Measurements from ENCODE around the gene GDPGP1. TPM values are rescaled to one million over a fixed set of nuclear protein-coding genes. Genes with fewer than 3 reads are reported as not detected.

The GDPGP1 gene
- total and polyA plus RNA-seq, 9 of the 15 experiments (the other 6 are each of a cell fraction or from before 2014, with no cell fraction given): 0.78 to 6.1 (median 2.8) TPM

- peak; percentile 83 for TF ChIP-seq TBP (optimal IDR thresholded peaks at IDR 0.05; ENCODE audit: low read depth, low read length)
- peak; percentile 97 for TF ChIP-seq ZFX (CRISPR knock-in tag; IDR thresholded peaks at IDR 0.05)
- no peak for TF ChIP-seq NFE2L1 (tag; IDR thresholded peaks at IDR 0.05; ENCODE audit: borderline replicate concordance, low read depth)
- 0 out of 2 replicates have a peak, but pooled peaks have one; percentile 45 for TF ChIP-seq MYNN (IDR thresholded peaks at IDR 0.05)
- TF ChIP-seq MYNN (CRISPR knock-in tag; IDR thresholded peaks at IDR 0.05): no peak
- no peak for TF ChIP-seq ZNF584 (CRISPR knock-in tag; IDR thresholded peaks at IDR 0.05; ENCODE audit: low read depth)
- peak; percentile 83 for TF ChIP-seq ETV5 (CRISPR knock-in tag; IDR thresholded peaks at IDR 0.05; ENCODE audit: low read depth)
- peak; percentile 73 for TF ChIP-seq RB1 (IDR thresholded peaks at IDR 0.05; ENCODE audit: low read depth)
- peak; percentile 94 for TF ChIP-seq HNRNPLL (IDR thresholded peaks at IDR 0.05; ENCODE audit: low read depth, low read length, poor library complexity, severe bottlenecking)
- TF ChIP-seq ELF4 (CRISPR knock-in tag; IDR thresholded peaks at IDR 0.05): 0 out of 2 replicates have a peak, but pooled peaks have one; percentile 12
- TF ChIP-seq SREBF1 (IDR thresholded peaks at IDR 0.05; ENCODE audit: borderline replicate concordance, low read depth, low read length): no peak
- TF ChIP-seq E2F4 (CRISPR knock-in tag; IDR thresholded peaks at IDR 0.05; ENCODE audit: low read depth): no peak
- TF ChIP-seq JUN (IDR thresholded peaks at IDR 0.05; ENCODE audit: borderline replicate concordance, low read depth, low read length): peak; percentile 43; the same call in 1 of the 2 replicates
- TF ChIP-seq JUN (CRISPR knock-in tag; IDR thresholded peaks at IDR 0.05; ENCODE audit: borderline replicate concordance): no peak
- TF ChIP-seq ZNF717 (CRISPR knock-in tag; IDR thresholded peaks at IDR 0.05): no peak
- peak; percentile 90; the same call in 1 of the 2 replicates for TF ChIP-seq ZNF395 (CRISPR knock-in tag; IDR thresholded peaks at IDR 0.05)
- peak; percentile 31; the same call in 1 of the 2 replicates for TF ChIP-seq NCOR1 (IDR thresholded peaks at IDR 0.05)
- peak; percentile 78 to 80 for TF ChIP-seq NRF1 (conservative IDR thresholded peaks at IDR 0.05 in 1 of 2, IDR thresholded peaks at IDR 0.05 in 1 of 2)
- TF ChIP-seq NEUROD1 (IDR thresholded peaks at IDR 0.05; ENCODE audit: borderline replicate concordance, low read depth, low read length, partially characterized antibody): peak; percentile 38
- no peak for TF ChIP-seq ZZZ3 (IDR thresholded peaks at IDR 0.05)
- TF ChIP-seq E2F6 (IDR thresholded peaks at IDR 0.05; ENCODE audit: borderline replicate concordance in 1 of 2, extremely low read depth in 1 of 2, insufficient read depth in 1 of 2, insufficient read length in 1 of 2, low read depth in 1 of 2, low read length in 1 of 2, poor library complexity in 1 of 2, severe bottlenecking in 1 of 2): peak; percentile 87
- peak; percentile 92 for TF ChIP-seq RBBP5 (IDR thresholded peaks at IDR 0.05; ENCODE audit: borderline replicate concordance, insufficient read depth, low read length, poor library complexity, severe bottlenecking)
These were observed 31.5 kb downstream of the GDPGP1 start, which contains the start of gene NGRN (continued) for GRCh38 chr15:90265271-90266060.

All from K562 (cell line).